ENCODE data around the gene KCNA3. TPM values are rescaled to one million over a fixed set of nuclear protein-coding genes. Genes with fewer than 3 reads are reported as not detected.

The KCNA3 gene
- total and polyA plus RNA-seq, 2 of the 4 experiments (the other 2 are of a cell fraction) = under 0.01 to 0.09 TPM

DNA sequence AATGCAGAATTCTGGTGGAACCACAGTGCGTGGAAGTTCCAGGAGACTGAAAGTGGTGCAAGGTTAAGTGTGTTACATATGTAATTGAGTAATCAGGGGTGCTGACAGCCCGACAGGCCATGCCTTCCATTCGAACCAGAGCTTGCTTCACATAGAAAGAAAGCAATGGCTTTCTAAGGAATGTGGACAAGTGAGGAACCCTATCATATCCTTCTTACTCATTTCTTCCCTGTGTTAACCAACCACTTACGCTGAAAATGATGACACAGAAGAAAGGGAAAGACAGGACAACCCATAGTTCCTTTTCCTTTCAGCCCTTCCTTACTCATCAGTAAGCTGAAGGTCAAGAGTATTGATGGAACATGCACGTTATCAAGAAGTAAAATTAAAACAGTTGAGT, 48.1 kb upstream of the KCNA3 start:
- H3K4me1 ChIP-seq (ENCODE audit: control insufficient read depth, insufficient read depth, low read length) = no peaks in the 10 kb centered on the region
- H2AFZ ChIP-seq (replicated peaks; ENCODE audit: low read length, poor library complexity) = no peak overlapping the region
- H3K27me3 ChIP-seq (ENCODE audit: control insufficient read depth, insufficient read depth, low read length) = peaks cover 5% of the 10 kb centered on the region; the same call in 1 of the 2 replicates
- H3K9me3 ChIP-seq (ENCODE audit: control insufficient read depth, insufficient read depth, low read length) = no peaks in the 10 kb centered on the region
- CTCF ChIA-PET = no interaction called here
- no peak overlapping the region for H2AK5ac ChIP-seq (ENCODE audit: low read depth, low read length)
- H4K5ac ChIP-seq (ENCODE audit: low read depth, low read length) = no peak overlapping the region
- no peak overlapping the region for H3K27ac ChIP-seq (ENCODE audit: insufficient read depth, low read length)
- POLR2A ChIA-PET (ENCODE audit: unreplicated experiment) = no interaction called here
- H3K14ac ChIP-seq (replicated peaks; ENCODE audit: low read depth, low read length) = no peak overlapping the region
- no peak overlapping the region for H3K4ac ChIP-seq (ENCODE audit: low read depth, low read length)
- H3K23ac ChIP-seq (ENCODE audit: low read depth, low read length) = no peak overlapping the region
- H2AK9ac ChIP-seq (replicated peaks; ENCODE audit: low read depth, low read length, poor library complexity) = no peak overlapping the region
- intact Hi-C loops (cut with micrococcal nuclease) = no loop called here
- H3K4me3 ChIP-seq (ENCODE audit: insufficient read depth, low read depth, low read length) = no peak overlapping the region
- TF ChIP-seq, protein P1, sequence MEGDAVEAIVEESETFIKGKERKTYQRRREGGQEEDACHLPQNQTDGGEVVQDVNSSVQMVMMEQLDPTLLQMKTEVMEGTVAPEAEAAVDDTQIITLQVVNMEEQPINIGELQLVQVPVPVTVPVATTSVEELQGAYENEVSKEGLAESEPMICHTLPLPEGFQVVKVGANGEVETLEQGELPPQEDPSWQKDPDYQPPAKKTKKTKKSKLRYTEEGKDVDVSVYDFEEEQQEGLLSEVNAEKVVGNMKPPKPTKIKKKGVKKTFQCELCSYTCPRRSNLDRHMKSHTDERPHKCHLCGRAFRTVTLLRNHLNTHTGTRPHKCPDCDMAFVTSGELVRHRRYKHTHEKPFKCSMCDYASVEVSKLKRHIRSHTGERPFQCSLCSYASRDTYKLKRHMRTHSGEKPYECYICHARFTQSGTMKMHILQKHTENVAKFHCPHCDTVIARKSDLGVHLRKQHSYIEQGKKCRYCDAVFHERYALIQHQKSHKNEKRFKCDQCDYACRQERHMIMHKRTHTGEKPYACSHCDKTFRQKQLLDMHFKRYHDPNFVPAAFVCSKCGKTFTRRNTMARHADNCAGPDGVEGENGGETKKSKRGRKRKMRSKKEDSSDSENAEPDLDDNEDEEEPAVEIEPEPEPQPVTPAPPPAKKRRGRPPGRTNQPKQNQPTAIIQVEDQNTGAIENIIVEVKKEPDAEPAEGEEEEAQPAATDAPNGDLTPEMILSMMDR (conservative IDR thresholded peaks at IDR 0.05; ENCODE audit: low read depth, low read length) = no peak
- no peak for TF ChIP-seq RFX5 (IDR thresholded peaks at IDR 0.05; ENCODE audit: low read depth, low read length)
- TF ChIP-seq MAFK (IDR thresholded peaks at IDR 0.05; ENCODE audit: low read depth, low read length) = no peak
- no peak for TF ChIP-seq POLR2A (IDR thresholded peaks at IDR 0.05; ENCODE audit: low read depth, low read length)
- TF ChIP-seq SMC3 (IDR thresholded peaks at IDR 0.05; ENCODE audit: low read depth, low read length) = no peak
- TF ChIP-seq, protein P2, sequence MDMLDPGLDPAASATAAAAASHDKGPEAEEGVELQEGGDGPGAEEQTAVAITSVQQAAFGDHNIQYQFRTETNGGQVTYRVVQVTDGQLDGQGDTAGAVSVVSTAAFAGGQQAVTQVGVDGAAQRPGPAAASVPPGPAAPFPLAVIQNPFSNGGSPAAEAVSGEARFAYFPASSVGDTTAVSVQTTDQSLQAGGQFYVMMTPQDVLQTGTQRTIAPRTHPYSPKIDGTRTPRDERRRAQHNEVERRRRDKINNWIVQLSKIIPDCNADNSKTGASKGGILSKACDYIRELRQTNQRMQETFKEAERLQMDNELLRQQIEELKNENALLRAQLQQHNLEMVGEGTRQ (IDR thresholded peaks at IDR 0.05; ENCODE audit: low read depth, low read length) = no peak
- TF ChIP-seq MXI1 (IDR thresholded peaks at IDR 0.05; ENCODE audit: borderline replicate concordance, low read depth, low read length) = no peak
- TF ChIP-seq CEBPB (IDR thresholded peaks at IDR 0.05; ENCODE audit: low read depth, low read length) = no peak
- TF ChIP-seq, protein P3, sequence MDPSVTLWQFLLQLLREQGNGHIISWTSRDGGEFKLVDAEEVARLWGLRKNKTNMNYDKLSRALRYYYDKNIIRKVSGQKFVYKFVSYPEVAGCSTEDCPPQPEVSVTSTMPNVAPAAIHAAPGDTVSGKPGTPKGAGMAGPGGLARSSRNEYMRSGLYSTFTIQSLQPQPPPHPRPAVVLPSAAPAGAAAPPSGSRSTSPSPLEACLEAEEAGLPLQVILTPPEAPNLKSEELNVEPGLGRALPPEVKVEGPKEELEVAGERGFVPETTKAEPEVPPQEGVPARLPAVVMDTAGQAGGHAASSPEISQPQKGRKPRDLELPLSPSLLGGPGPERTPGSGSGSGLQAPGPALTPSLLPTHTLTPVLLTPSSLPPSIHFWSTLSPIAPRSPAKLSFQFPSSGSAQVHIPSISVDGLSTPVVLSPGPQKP (IDR thresholded peaks at IDR 0.05; ENCODE audit: borderline replicate concordance, low read depth, low read length) = no peak
- no peak for TF ChIP-seq BHLHE40 (IDR thresholded peaks at IDR 0.05; ENCODE audit: low read depth, low read length)
- no peak for TF ChIP-seq CHD1 (IDR thresholded peaks at IDR 0.05; ENCODE audit: low read depth, low read length)
- TF ChIP-seq RCOR1 (IDR thresholded peaks at IDR 0.05; ENCODE audit: insufficient replicate concordance, low read length) = no peak
- TF ChIP-seq MAZ (IDR thresholded peaks at IDR 0.05; ENCODE audit: borderline replicate concordance, low read depth, low read length) = no peak
- TF ChIP-seq NFE2L2 (IDR thresholded peaks at IDR 0.05; ENCODE audit: low read depth, low read length) = no peak
- no peak for TF ChIP-seq FOS (IDR thresholded peaks at IDR 0.05; ENCODE audit: low read depth, low read length)
- no peak for TF ChIP-seq RAD21 (IDR thresholded peaks at IDR 0.05; ENCODE audit: low read length)
- no peak overlapping the region for H3K18ac ChIP-seq (ENCODE audit: low read depth, low read length)
- no peak overlapping the region for H2BK5ac ChIP-seq (ENCODE audit: low read depth, low read length, poor library complexity, severe bottlenecking)
- no peak overlapping the region for H3K56ac ChIP-seq (ENCODE audit: extremely low read depth, insufficient read depth, low read length)
- H2BK15ac ChIP-seq (ENCODE audit: low read depth, low read length) = no peak overlapping the region
- H3K36me3 ChIP-seq (ENCODE audit: control insufficient read depth, insufficient read depth, low read length) = no peaks in the 10 kb centered on the region
- H4K20me1 ChIP-seq (ENCODE audit: insufficient read depth, low read length) = no peaks in the 10 kb centered on the region
- dilution Hi-C loops (cut with HindIII; ENCODE audit: low sequenced_read_pairs, unreplicated experiment) = no loop called here
- H4K91ac ChIP-seq (ENCODE audit: insufficient read depth, low read depth, low read length) = no peak overlapping the region
- H4K8ac ChIP-seq (ENCODE audit: low read depth in 2 of 2, low read length in 2 of 2) = no peak overlapping the region
- ATAC-seq (ENCODE audit: low read depth) = no peak
- in situ Hi-C loops (cut with MboI; ENCODE audit: low sequenced_read_pairs) = no loop called here
- no peaks in the 10 kb centered on the region; the same call in 1 of the 2 replicates for H3K9me1 ChIP-seq (ENCODE audit: insufficient read depth, low read length)
- no peak overlapping the region for H3K9ac ChIP-seq (ENCODE audit: low read depth, low read length)
- no peak overlapping the region for H2BK20ac ChIP-seq (ENCODE audit: low read depth, low read length)
- no CpG with 5 or more reads among the region's 5 CpGs for WGBS, 2 experiments (ENCODE audit: extremely low coverage in 2 of 2, insufficient read length in 1 of 2)
- DNase-seq = no peak
- no peak overlapping the region for H3K4me2 ChIP-seq (ENCODE audit: low read depth, low read length)
- no peaks in the 10 kb centered on the region for H3K79me1 ChIP-seq (ENCODE audit: low read depth in 1 of 2, low read length in 2 of 2)
- H2BK120ac ChIP-seq (ENCODE audit: low read depth, low read length) = no peak overlapping the region
- no TSS peak for BruUV-seq (replicated peaks)
